GM19463 (cell line): ENCODE results near the gene VWA5B2.

Source experiments
- ATAC-seq: cut with Tn5 transposase; IDR thresholded peaks from one replicate; pipeline ENCODE4 v1.9.1; 2021; ENCODE audit warnings: mild to moderate bottlenecking, moderate library complexity; ENCODE audit not compliant: unreplicated experiment

The VWA5B2 gene

GRCh38 chr3:184229394-184230080 lies at the start of gene VWA5B2:
VWA5B2 (plus strand) TSS chr3:184229585; CDS start chr3:184230529, 944 bp downstream.
- peak; percentile 89 for ATAC-seq

DNA sequence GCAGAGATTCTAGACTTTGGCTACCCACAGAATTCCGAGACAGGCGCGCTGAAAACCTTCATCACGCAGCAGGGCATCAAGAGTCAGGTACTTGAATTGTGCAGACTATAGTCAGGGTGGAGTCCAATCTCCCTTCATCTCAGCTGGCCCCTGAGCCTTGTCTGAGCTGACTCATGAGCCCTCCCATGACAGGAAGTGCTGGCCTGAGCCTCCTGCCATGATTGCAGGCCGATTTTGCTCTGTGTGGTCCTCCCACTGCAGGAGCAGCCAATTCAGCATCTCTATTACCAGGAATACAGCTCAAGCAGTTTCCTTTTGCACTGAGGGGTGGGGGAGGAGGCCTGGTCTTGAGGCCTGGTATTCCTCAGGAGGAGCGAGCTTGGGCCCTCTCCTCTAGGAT lies 49.2 kb upstream of the VWA5B2 start:
- no peak for ATAC-seq

GRCh38 chr3:184181596-184181995 lies 47.8 kb upstream of the VWA5B2 start:
- ATAC-seq: no peak

DNA sequence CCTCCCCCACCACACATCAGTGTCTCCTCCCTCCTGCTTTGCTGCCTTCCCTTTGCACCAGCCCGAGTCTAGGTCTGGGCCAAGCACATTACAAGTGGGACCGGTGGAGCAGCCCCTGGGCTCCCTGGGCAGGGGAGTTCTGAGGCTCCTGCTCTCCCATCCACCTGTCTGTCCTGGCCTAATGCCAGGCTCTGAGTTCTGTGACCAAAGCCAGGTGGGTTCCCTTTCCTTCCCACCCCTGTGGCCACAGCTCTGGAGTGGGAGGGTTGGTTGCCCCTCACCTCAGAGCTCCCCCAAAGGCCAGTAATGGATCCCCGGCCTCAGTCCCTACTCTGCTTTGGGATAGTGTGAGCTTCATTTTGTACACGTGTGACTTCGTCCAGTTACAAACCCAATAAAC lies 45.7 kb upstream of the VWA5B2 start:
- ATAC-seq: no peak

- no peak for ATAC-seq
Measured at GRCh38 chr3:184184546-184185230, 44.7 kb upstream of the VWA5B2 start.

GRCh38 chr3:184185461-184186183 lies 43.8 kb upstream of the VWA5B2 start:
- ATAC-seq: peak; percentile 94

- ATAC-seq: peak; percentile 17
Measured at GRCh38 chr3:184186184-184186901, 43.0 kb upstream of the VWA5B2 start, which contains the start of gene ABCF3. ABCF3 (plus strand) TSS chr3:184186199; CDS start chr3:184186208, 9 bp downstream.

- no peak for ATAC-seq
Measured at GRCh38 chr3:184186902-184187207, 42.5 kb upstream of the VWA5B2 start.

DNA sequence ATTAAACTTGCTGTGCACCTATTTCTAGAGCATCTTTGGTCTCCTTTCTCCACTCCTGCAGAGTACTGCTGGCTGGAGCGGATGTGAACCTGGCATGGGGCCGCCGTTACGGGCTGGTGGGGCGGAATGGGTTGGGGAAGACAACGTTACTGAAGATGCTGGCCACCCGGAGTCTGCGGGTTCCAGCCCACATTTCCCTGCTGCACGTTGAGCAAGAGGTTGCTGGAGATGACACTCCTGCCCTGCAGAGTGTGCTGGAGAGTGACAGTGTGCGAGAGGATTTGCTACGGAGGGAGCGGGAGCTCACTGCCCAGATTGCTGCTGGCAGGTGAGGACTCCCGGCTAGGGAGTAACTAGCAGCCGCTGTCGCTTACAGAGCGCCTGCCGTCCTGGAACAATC lies 41.3 kb upstream of the VWA5B2 start:
- no peak for ATAC-seq

DNA sequence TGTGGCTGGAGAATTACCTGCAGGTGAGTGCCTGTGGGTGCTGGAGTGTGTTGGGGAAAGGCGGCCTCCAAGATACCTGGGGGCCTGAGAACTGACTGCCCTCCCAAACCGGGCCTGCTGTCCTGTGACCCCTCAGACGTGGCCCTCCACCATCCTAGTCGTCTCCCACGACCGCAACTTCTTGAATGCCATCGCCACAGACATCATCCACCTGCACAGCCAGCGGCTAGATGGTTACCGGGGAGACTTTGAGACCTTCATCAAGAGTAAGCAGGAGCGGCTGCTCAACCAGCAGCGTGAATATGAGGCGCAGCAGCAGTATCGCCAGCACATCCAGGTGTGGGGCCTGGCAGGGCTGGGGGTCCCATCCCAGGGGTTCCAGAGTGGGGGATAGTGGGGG lies 40.0 kb upstream of the VWA5B2 start:
- no peak for ATAC-seq

GRCh38 chr3:184192889-184193288 lies 36.5 kb upstream of the VWA5B2 start:
- no peak for ATAC-seq

- ATAC-seq: no peak
Measured at GRCh38 chr3:184193991-184194539, 35.3 kb upstream of the VWA5B2 start.

GRCh38 chr3:184196536-184196935 lies 32.8 kb upstream of the VWA5B2 start:
- ATAC-seq: no peak

DNA sequence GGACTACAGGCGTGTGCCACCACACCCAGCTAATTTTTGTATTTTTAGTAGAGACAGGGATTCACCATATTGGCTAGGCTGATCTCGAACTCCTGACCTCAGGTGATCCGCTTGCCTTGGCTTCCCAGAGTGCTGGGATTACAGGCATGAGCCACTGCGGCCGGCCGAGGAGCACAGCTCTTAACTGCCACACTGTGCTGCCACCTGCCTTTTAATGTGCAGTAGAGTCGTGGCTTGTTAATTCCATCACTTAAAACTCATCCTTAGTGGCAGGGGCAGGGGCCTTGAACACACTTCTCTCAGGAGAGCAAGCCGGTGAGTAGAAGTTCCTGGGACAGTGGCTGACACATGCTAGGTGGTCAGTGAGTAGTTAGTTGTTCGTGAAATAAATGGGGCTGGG lies 30.9 kb upstream of the VWA5B2 start:
- no peak for ATAC-seq

GRCh38 chr3:184200825-184201224 lies 28.6 kb upstream of the VWA5B2 start:
- no peak for ATAC-seq

DNA sequence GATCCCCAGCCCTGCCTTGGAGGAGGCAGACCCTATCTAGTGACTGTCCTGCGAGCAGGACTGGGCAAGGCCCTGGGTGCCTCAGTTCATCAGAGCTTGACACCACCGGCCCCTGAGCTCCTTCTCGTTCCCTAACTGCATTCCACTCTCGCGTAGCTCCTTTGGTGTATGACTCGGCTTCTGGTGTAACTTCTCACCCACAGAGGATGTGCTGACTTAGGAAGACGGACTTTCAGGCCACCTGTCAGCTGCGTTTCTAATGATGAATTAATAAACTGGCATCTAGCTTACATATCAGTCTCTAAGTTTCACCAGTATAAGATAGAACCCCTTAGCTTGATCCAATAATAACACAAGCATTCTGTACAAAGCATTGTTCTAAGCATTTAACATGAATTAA lies 25.9 kb upstream of the VWA5B2 start:
- no peak for ATAC-seq

- no peak for ATAC-seq
Measured at GRCh38 chr3:184209146-184209923, 20.1 kb upstream of the VWA5B2 start.

- no peak for ATAC-seq
Measured at GRCh38 chr3:184211297-184211696, 18.1 kb upstream of the VWA5B2 start.

GRCh38 chr3:184211718-184212117 lies 17.7 kb upstream of the VWA5B2 start:
- no peak for ATAC-seq

DNA sequence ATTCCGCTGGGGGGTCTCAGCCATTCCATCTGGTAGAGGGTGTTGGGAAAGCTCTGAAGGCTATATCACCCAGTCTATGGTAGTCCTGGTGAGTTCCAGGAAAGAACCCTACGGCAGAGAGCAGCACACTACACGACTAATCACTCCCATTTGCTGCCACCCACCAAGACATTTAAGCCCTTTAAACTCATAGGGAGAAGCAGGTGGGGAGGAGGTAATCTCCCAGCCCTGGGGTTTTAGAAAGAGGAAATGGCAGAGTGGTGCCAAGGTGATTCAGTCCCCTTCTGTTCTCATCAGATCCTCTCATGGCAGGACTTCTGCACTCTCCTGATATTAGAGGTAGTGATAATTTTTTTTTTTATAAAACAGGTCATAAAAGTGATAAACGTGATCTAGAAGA lies 10.6 kb upstream of the VWA5B2 start:
- ATAC-seq: no peak
